HPDE6-E6E7 (cell line): ENCODE data around the gene CC2D1A.

Experiments
- DNase-seq: peaks from one replicate; pipeline ENCODE4 v3.0.0; 2011; ENCODE audit warnings: missing footprints; ENCODE audit errors: extremely low spot score

CC2D1A gene

GRCh38 chr19:13937479-13938300 lies 31.7 kb downstream of the CC2D1A start:
- no peak for DNase-seq

- no peak for DNase-seq
Measured at GRCh38 chr19:13938301-13939064, 32.5 kb downstream of the CC2D1A start, which contains the start of gene PODNL1. Gene PODNL1 (minus strand): TSS chr19:13938417. CDS start chr19:13938181, 236 bp downstream.

GRCh38 chr19:13942023-13942684 lies 36.2 kb downstream of the CC2D1A start:
- no peak for DNase-seq

GRCh38 chr19:13946414-13946813 lies 40.4 kb downstream of the CC2D1A start:
- peak; percentile 55 for DNase-seq

- no peak for DNase-seq
Measured at GRCh38 chr19:13951043-13951442, 45.0 kb downstream of the CC2D1A start.

GRCh38 chr19:13951799-13952153 lies 45.8 kb downstream of the CC2D1A start:
- DNase-seq, result no peak

- peak; percentile 100 for DNase-seq
Measured at GRCh38 chr19:13952154-13952930, 46.3 kb downstream of the CC2D1A start, which contains the start of gene DCAF15. Gene DCAF15 (plus strand): TSS chr19:13952509. CDS start chr19:13952513, 4 bp downstream.

GRCh38 chr19:13952931-13953531 lies 47.0 kb downstream of the CC2D1A start:
- peak; percentile 72 for DNase-seq

- DNase-seq, result no peak
Measured at GRCh38 chr19:13954185-13954584, 48.2 kb downstream of the CC2D1A start.

GRCh38 chr19:13955662-13956364 lies 49.8 kb downstream of the CC2D1A start:
- DNase-seq, result no peak

GRCh38 chr19:13956365-13956744 lies 50.4 kb downstream of the CC2D1A start:
- no peak for DNase-seq

GRCh38 chr19:13957051-13957450 lies 51.0 kb downstream of the CC2D1A start:
- DNase-seq, result no peak

- no peak for DNase-seq
Measured at GRCh38 chr19:13958043-13958442, 52.0 kb downstream of the CC2D1A start.

- DNase-seq, result no peak
Measured at GRCh38 chr19:13959141-13959961, 53.4 kb downstream of the CC2D1A start.

- no peak for DNase-seq
Measured at GRCh38 chr19:13959962-13960862, 54.2 kb downstream of the CC2D1A start.

GRCh38 chr19:13960863-13961784 lies 55.1 kb downstream of the CC2D1A start:
- DNase-seq, result no peak
